ENCODE data around the gene YY1AP1.

Gene YY1AP1

DNA sequence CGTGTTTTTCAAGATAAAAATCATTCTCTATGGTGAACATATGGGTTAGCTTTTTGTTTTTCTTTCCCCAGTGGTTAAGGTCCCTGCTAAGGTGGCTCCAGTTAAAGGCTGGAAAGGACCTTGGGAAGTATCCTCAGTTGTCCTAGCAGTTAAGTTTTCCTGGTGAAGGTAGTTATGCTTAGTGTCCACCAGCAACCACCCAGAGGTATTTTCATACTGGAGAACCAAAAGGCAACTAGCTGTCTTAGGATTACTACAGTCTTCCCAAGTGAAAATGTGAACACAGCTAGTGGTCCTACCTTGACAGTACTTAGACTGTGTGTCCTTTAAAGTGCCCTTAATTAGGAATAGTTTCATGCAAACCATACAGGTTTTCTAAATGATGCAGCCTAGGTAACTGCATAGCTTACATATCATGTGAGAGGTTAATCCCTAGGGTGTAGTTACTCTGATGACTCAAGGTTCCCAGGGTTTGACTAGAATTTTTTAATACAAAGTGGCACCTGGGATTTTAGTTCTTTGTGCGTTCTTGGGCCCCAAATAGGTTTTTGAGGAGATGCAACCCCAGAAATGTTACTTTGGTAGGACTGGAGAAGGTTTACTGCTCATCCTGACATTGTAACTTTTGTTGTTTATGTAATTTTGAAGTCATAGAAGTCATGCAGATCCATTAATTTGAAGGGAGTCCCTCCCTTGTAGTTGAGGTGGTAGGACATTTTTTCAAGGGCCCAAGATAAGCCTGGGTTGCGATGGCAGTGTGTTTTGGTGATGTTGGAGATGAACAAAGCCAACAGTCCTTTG, 36.5 kb downstream of the YY1AP1 start:
- no peak for TF ChIP-seq EZH2phosphoT487 (IDR thresholded peaks at IDR 0.05; ENCODE audit: low read depth)
- H3K79me2 ChIP-seq (ENCODE audit: low read length) = no peaks in the 10 kb centered on the region
- H3K27me3 ChIP-seq (ENCODE audit: low read depth, low read length) = no peaks in the 10 kb centered on the region
- H3K4me3 ChIP-seq (ENCODE audit: low read length) = no peak overlapping the region
- H3K4me1 ChIP-seq (ENCODE audit: low read length) = peaks cover 9% of the 10 kb centered on the region
- no peak overlapping the region for H2AFZ ChIP-seq (ENCODE audit: low read depth, low read length)
- peaks cover 8% of the 10 kb centered on the region for H3K36me3 ChIP-seq (replicated peaks; ENCODE audit: low read depth, low read length)
- no peak overlapping the region for H3K9ac ChIP-seq (ENCODE audit: low read length)
- no peak overlapping the region for H3K27ac ChIP-seq (ENCODE audit: low read length)
- H3K9me3 ChIP-seq (ENCODE audit: insufficient read depth, low read length) = no peaks in the 10 kb centered on the region
- no peaks in the 10 kb centered on the region for H4K20me1 ChIP-seq (ENCODE audit: insufficient read depth, low read length)
- no peak overlapping the region for H3K4me2 ChIP-seq (ENCODE audit: low read length)

DNA sequence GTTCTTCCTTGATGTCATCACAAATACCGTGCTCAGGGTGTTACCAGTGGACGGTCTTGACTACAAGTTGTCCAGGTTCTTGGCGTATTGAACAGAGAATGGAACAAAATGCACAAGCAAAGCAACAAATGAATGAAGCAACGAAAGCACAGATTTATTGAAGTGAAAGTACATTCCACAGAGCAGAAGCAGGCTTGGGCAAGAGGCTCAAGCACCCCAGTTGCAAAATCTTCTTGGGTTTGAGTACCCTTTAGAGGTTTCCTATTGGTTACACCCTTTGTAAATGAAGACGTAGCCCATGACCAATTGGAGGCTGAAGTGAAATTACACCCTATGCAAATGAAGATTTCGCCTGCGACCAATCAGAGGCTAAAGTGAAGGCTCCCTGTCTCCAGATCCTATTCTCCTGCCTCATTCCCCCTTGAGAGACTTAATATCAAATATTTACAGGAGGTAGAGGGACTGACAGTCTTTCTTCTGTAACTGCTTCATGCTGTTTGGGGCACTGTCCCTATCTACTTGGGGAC, 38.3 kb downstream of the YY1AP1 start:
- Histone ChIP-seq H3K79me2 (ENCODE audit: low read length) (no peaks in the 10 kb centered on the region), H3K9ac (ENCODE audit: low read length) (no peak overlapping the region), H3K36me3 (replicated peaks; ENCODE audit: low read depth, low read length) (peaks cover 6% of the 10 kb centered on the region), H3K4me1 (ENCODE audit: low read length) (peaks cover 9% of the 10 kb centered on the region), H3K27me3 (ENCODE audit: low read depth, low read length) (no peaks in the 10 kb centered on the region), H2AFZ (ENCODE audit: low read depth, low read length) (no peak overlapping the region), H3K27ac (ENCODE audit: low read length) (no peak overlapping the region), H3K4me2 (ENCODE audit: low read length) (no peak overlapping the region), H3K9me3 (ENCODE audit: insufficient read depth, low read length) (no peaks in the 10 kb centered on the region), H3K4me3 (ENCODE audit: low read length) (no peak overlapping the region), H4K20me1 (ENCODE audit: insufficient read depth, low read length) (no peaks in the 10 kb centered on the region)
- no peak for TF ChIP-seq EZH2phosphoT487 (IDR thresholded peaks at IDR 0.05; ENCODE audit: low read depth)
- TF ChIP-seq, protein P1, sequence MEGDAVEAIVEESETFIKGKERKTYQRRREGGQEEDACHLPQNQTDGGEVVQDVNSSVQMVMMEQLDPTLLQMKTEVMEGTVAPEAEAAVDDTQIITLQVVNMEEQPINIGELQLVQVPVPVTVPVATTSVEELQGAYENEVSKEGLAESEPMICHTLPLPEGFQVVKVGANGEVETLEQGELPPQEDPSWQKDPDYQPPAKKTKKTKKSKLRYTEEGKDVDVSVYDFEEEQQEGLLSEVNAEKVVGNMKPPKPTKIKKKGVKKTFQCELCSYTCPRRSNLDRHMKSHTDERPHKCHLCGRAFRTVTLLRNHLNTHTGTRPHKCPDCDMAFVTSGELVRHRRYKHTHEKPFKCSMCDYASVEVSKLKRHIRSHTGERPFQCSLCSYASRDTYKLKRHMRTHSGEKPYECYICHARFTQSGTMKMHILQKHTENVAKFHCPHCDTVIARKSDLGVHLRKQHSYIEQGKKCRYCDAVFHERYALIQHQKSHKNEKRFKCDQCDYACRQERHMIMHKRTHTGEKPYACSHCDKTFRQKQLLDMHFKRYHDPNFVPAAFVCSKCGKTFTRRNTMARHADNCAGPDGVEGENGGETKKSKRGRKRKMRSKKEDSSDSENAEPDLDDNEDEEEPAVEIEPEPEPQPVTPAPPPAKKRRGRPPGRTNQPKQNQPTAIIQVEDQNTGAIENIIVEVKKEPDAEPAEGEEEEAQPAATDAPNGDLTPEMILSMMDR (IDR thresholded peaks at IDR 0.05; ENCODE audit: low read depth, low read length) = no peak

DNA sequence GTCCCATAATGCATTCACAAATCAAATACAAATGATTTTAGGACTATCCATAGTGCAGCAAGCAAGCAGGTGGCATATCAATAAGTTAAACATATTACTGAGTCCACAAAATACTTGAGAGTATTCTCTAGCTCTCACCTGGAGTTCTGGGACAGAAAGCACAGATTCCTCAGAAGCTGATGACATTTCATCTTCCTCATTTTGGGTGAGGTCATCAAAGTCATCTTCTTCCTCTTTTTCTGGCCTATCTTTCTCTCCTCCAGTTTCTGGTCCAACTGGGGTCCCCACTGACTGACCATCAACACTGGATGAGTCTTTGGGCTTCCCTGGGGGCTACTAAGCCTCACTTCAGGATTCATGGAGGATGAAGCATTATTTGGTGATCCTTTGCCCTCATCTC, 38.9 kb downstream of the YY1AP1 start:
- Histone ChIP-seq H2AFZ (ENCODE audit: low read depth, low read length) (no peak overlapping the region), H3K27me3 (ENCODE audit: low read depth, low read length) (no peaks in the 10 kb centered on the region), H3K36me3 (replicated peaks; ENCODE audit: low read depth, low read length) (peaks cover 6% of the 10 kb centered on the region), H3K27ac (ENCODE audit: low read length) (no peak overlapping the region), H3K9me3 (ENCODE audit: insufficient read depth, low read length) (no peaks in the 10 kb centered on the region), H3K4me1 (ENCODE audit: low read length) (peaks cover 9% of the 10 kb centered on the region), H3K79me2 (ENCODE audit: low read length) (no peaks in the 10 kb centered on the region), H3K4me3 (ENCODE audit: low read length) (no peak overlapping the region), H3K4me2 (ENCODE audit: low read length) (no peak overlapping the region), H4K20me1 (ENCODE audit: insufficient read depth, low read length) (no peaks in the 10 kb centered on the region), H3K9ac (ENCODE audit: low read length) (no peak overlapping the region)
- no peak for TF ChIP-seq EZH2phosphoT487 (IDR thresholded peaks at IDR 0.05; ENCODE audit: low read depth)

DNA sequence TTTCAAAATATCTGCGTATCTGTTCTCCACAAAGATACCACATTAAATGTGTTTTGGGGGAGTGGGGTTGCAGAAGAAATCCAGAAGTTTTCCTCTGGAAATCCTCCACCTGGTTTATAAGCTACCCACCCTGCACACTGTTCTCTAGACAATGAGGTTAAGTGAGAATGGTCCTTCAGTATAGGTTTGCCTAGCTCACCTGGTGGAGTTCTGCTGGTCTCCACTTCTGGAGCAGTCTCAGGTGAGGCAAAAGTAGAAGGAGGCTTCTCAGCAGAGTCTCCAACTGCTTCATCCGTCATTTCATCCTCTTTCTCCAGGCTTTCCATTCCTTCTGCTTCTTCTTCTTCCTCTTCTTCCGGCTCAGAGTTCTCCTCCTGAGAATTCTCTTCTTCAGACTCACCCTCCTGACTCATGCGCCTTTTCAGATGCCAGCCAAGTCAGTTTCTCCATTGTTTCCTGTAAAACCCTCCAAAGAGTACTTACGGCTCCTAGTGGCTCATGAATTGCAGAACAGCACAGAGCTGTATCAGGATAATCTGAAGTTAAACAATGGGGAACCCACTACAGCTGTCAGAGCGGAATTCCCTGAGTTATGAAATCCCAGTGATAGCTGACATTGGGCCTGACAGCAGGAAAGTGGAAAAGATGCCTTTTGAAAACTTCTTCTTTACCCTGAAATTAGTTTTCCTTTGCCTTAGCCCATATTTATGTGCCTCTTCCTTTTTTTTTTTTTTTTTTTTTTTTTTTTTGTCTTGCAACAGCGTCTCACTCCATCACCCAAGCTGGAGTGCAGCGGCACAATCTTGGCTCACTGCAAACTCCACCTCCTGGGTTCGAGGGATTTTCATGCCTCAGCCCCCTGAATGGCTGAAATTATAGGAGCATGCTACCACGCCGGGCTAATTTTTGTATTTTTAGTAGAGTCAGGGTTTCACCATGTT, 40.1 kb downstream of the YY1AP1 start:
- Histone ChIP-seq H3K27ac (ENCODE audit: low read length) (no peak overlapping the region), H4K20me1 (ENCODE audit: insufficient read depth, low read length) (no peaks in the 10 kb centered on the region), H3K4me2 (ENCODE audit: low read length) (no peak overlapping the region), H3K4me1 (ENCODE audit: low read length) (peaks cover 9% of the 10 kb centered on the region), H3K27me3 (ENCODE audit: low read depth, low read length) (no peaks in the 10 kb centered on the region), H2AFZ (ENCODE audit: low read depth, low read length) (no peak overlapping the region), H3K9ac (ENCODE audit: low read length) (no peak overlapping the region), H3K9me3 (ENCODE audit: insufficient read depth, low read length) (peaks cover 6% of the 10 kb centered on the region), H3K36me3 (replicated peaks; ENCODE audit: low read depth, low read length) (peaks cover 9% of the 10 kb centered on the region), H3K4me3 (ENCODE audit: low read length) (no peak overlapping the region), H3K79me2 (ENCODE audit: low read length) (no peaks in the 10 kb centered on the region)
- TF ChIP-seq EZH2phosphoT487 (IDR thresholded peaks at IDR 0.05; ENCODE audit: low read depth) = no peak
- TF ChIP-seq, protein P1 (IDR thresholded peaks at IDR 0.05; ENCODE audit: low read depth, low read length) = no peak; the same call in 1 of the 2 replicates
